GM19397 (cell line): ENCODE measurements around the gene C16orf96.
A peak's percentile ranks its signal among the peaks of the same experiment; 100 is the strongest.

Experiments
- ATAC-seq: cut with Tn5 transposase; IDR thresholded peaks from one replicate; pipeline ENCODE4 v1.9.1; 2021; ENCODE audit warnings: mild to moderate bottlenecking, moderate library complexity; ENCODE audit not compliant: unreplicated experiment

C16orf96 gene

GRCh38 chr16:4525069-4525468 lies 31.1 kb upstream of the C16orf96 start:
- no peak for ATAC-seq

- no peak for ATAC-seq
Observed at GRCh38 chr16:4525634-4526277, 30.4 kb upstream of the C16orf96 start.

- no peak for ATAC-seq
Observed at GRCh38 chr16:4529085-4530060, 26.8 kb upstream of the C16orf96 start.

- no peak for ATAC-seq
Observed at GRCh38 chr16:4531811-4532210, 24.3 kb upstream of the C16orf96 start.

GRCh38 chr16:4532238-4532637 lies 23.9 kb upstream of the C16orf96 start:
- no peak for ATAC-seq

GRCh38 chr16:4533490-4533889 lies 22.6 kb upstream of the C16orf96 start:
- no peak for ATAC-seq

- ATAC-seq, result no peak
Observed at GRCh38 chr16:4534151-4534790, 21.9 kb upstream of the C16orf96 start.

- no peak for ATAC-seq
Observed at GRCh38 chr16:4535627-4536108, 20.5 kb upstream of the C16orf96 start.

- no peak for ATAC-seq
Observed at GRCh38 chr16:4536391-4537106, 19.6 kb upstream of the C16orf96 start.

- peak; percentile 29 for ATAC-seq
Observed at GRCh38 chr16:4537376-4538343, 18.5 kb upstream of the C16orf96 start.

- ATAC-seq, result peak; percentile 82
Observed at GRCh38 chr16:4538350-4539235, 17.5 kb upstream of the C16orf96 start, which contains the start of gene CDIP1. TSS of gene CDIP1 (minus strand) at chr16:4538773. CDS start at chr16:4514130, 24,643 bp downstream.

GRCh38 chr16:4539716-4540284 lies 16.3 kb upstream of the C16orf96 start:
- ATAC-seq, result no peak

GRCh38 chr16:4544473-4544872 lies 11.7 kb upstream of the C16orf96 start:
- ATAC-seq, result no peak

GRCh38 chr16:4548124-4548523 lies 8.0 kb upstream of the C16orf96 start:
- no peak for ATAC-seq

GRCh38 chr16:4550591-4550990 lies 5.5 kb upstream of the C16orf96 start:
- ATAC-seq, result no peak

GRCh38 chr16:4552541-4552940 lies 3.6 kb upstream of the C16orf96 start:
- no peak for ATAC-seq

- no peak for ATAC-seq
Observed at GRCh38 chr16:4556580-4556979, 440 bp downstream of the C16orf96 start.

- ATAC-seq, result no peak
Observed at GRCh38 chr16:4557973-4558372, 1.8 kb downstream of the C16orf96 start.
